ENCODE measurements around the gene ACADL. TPM values are rescaled to one million over a fixed set of nuclear protein-coding genes. Genes with fewer than 3 reads are reported as not detected.

The ACADL gene
- total and polyA plus RNA-seq, 2 of the 13 experiments (the other 11 are each of a cell fraction or from before 2014, with no cell fraction given) = not detected

GRCh38 chr2:210271300-210271699 is 46.1 kb upstream of the ACADL start:
- intact Hi-C loops (cut with micrococcal nuclease; ENCODE audit: unreplicated experiment) (no loop called here), in situ Hi-C loops (cut with HindIII; ENCODE audit: extremely low pct_ligation_motif_present, low pct_unique_long_range_greater_than_20kb) (no loop called here)
- ATAC-seq = no peak
- Histone ChIP-seq H4K20me1 (ENCODE audit: insufficient read depth, low read length) (no peaks in the 10 kb centered on the region), H3K4me3 (replicated peaks in 1 of 3; ENCODE audit: insufficient read depth in 1 of 3, low read depth in 2 of 3, low read length in 3 of 3) (no peak overlapping the region), H3K9ac (ENCODE audit: insufficient read depth, low read depth, low read length) (no peak overlapping the region), H2AFZ (ENCODE audit: low read length) (no peak overlapping the region), H3K9me3 (ENCODE audit: low read length) (no peaks in the 10 kb centered on the region), H3K79me2 (ENCODE audit: insufficient read depth, low read length) (no peaks in the 10 kb centered on the region), H3K27ac (ENCODE audit: extremely low read length, insufficient read depth, low read length) (no peak overlapping the region), H3K4me2 (ENCODE audit: low read depth, low read length) (no peak overlapping the region), H3K36me3 (replicated peaks in 1 of 2; ENCODE audit: control insufficient read depth in 1 of 2, insufficient read depth in 2 of 2, low read length in 2 of 2) (no peaks in the 10 kb centered on the region), H3K4me1 (ENCODE audit: insufficient read depth, low read length) (no peaks in the 10 kb centered on the region), H3K27me3 (ENCODE audit: control insufficient read depth in 1 of 2, insufficient read depth in 2 of 2, low read length in 2 of 2) (no peaks in the 10 kb centered on the region)
- CTCF ChIA-PET (ENCODE audit: low intra/inter-chr PET ratio, low total read pairs) = no interaction called here
- TF ChIP-seq MAFK (conservative IDR thresholded peaks at IDR 0.05 in 1 of 2, IDR thresholded peaks at IDR 0.05 in 1 of 2; ENCODE audit: low read length in 2 of 2) = peak; percentile 94 to 98
- TF ChIP-seq CEBPB (IDR thresholded peaks at IDR 0.05; ENCODE audit: borderline replicate concordance, low read depth, low read length) = no peak
- TF ChIP-seq ZNF160 (CRISPR knock-in tag; IDR thresholded peaks at IDR 0.05) = no peak
- no peak for TF ChIP-seq ZBTB38 (CRISPR knock-in tag; IDR thresholded peaks at IDR 0.05)
- TF ChIP-seq PLSCR1 (CRISPR knock-in tag; IDR thresholded peaks at IDR 0.05; ENCODE audit: borderline replicate concordance) = no peak
- no peak for TF ChIP-seq SRSF1 (optimal IDR thresholded peaks at IDR 0.05; ENCODE audit: low read depth, low read length)
- TF ChIP-seq ZNF749 (CRISPR knock-in tag; IDR thresholded peaks at IDR 0.05; ENCODE audit: borderline replicate concordance) = no peak
- peak; percentile 95 for TF ChIP-seq MAFF (IDR thresholded peaks at IDR 0.05; ENCODE audit: low read depth, low read length)
- DNase-seq (ENCODE audit: low spot score) = no peak
- no peak for FAIRE-seq
- POLR2A ChIA-PET = no interaction called here
- BruUV-seq (replicated peaks) = no TSS peak

- H3K36me3 ChIP-seq (replicated peaks in 1 of 2; ENCODE audit: control insufficient read depth in 1 of 2, insufficient read depth in 2 of 2, low read length in 2 of 2) = no peaks in the 10 kb centered on the region
- BruUV-seq (replicated peaks) = no TSS peak
- in situ Hi-C loops (cut with HindIII; ENCODE audit: extremely low pct_ligation_motif_present, low pct_unique_long_range_greater_than_20kb) (no loop called here), intact Hi-C loops (cut with micrococcal nuclease; ENCODE audit: unreplicated experiment) (no loop called here)
- H3K4me1 ChIP-seq (ENCODE audit: insufficient read depth, low read length) = no peaks in the 10 kb centered on the region
- POLR2A ChIA-PET = no interaction called here
- FAIRE-seq (no peak), DNase-seq (ENCODE audit: low spot score) (no peak), ATAC-seq (no peak)
- H3K4me3 ChIP-seq (replicated peaks in 1 of 3; ENCODE audit: insufficient read depth in 1 of 3, low read depth in 2 of 3, low read length in 3 of 3) = no peak overlapping the region
- H4K20me1 ChIP-seq (ENCODE audit: insufficient read depth, low read length) = no peaks in the 10 kb centered on the region
- no peak overlapping the region for H2AFZ ChIP-seq (ENCODE audit: low read length)
- CTCF ChIA-PET (ENCODE audit: low intra/inter-chr PET ratio, low total read pairs) = no interaction called here
- H3K27ac ChIP-seq (ENCODE audit: extremely low read length, insufficient read depth, low read length) = no peak overlapping the region
- H3K4me2 ChIP-seq (ENCODE audit: low read depth, low read length) = no peak overlapping the region
- no peak overlapping the region for H3K9ac ChIP-seq (ENCODE audit: insufficient read depth, low read depth, low read length)
- H3K79me2 ChIP-seq (ENCODE audit: insufficient read depth, low read length) = no peaks in the 10 kb centered on the region
- 2% methylated on average over 3 of the region's 3 CpGs for WGBS (ENCODE audit: low lambda C conversion rate)
- H3K27me3 ChIP-seq (ENCODE audit: control insufficient read depth in 1 of 2, insufficient read depth in 2 of 2, low read length in 2 of 2) = no peaks in the 10 kb centered on the region
- H3K9me3 ChIP-seq (ENCODE audit: low read length) = no peaks in the 10 kb centered on the region
- TF ChIP-seq NFIC (IDR thresholded peaks at IDR 0.05; ENCODE audit: low read length) = no peak
- TF ChIP-seq BRF2 (CRISPR knock-in tag; IDR thresholded peaks at IDR 0.05) = no peak
- no peak for TF ChIP-seq ZNF589 (CRISPR knock-in tag; conservative IDR thresholded peaks at IDR 0.05)
- TF ChIP-seq ZNF530 (CRISPR knock-in tag; IDR thresholded peaks at IDR 0.05; ENCODE audit: low read depth) = no peak
- TF ChIP-seq NR2F6 (IDR thresholded peaks at IDR 0.05) = no peak
- no peak for TF ChIP-seq NR2F6 (CRISPR knock-in tag; IDR thresholded peaks at IDR 0.05)
- TF ChIP-seq SRY (CRISPR knock-in tag; IDR thresholded peaks at IDR 0.05) = no peak
- TF ChIP-seq POLR2AphosphoS2 (IDR thresholded peaks at IDR 0.05; ENCODE audit: low read depth, low read length) = no peak
- TF ChIP-seq GTF2F1 (IDR thresholded peaks at IDR 0.05; ENCODE audit: low read length) = no peak
- no peak for TF ChIP-seq STAT6 (CRISPR knock-in tag; IDR thresholded peaks at IDR 0.05; ENCODE audit: borderline replicate concordance)
These were observed 43.9 kb upstream of the ACADL start for GRCh38 chr2:210269148-210269547.

Measured in HepG2 (cell line).